ENCODE results near the gene HDX. TPM values are rescaled to one million over a fixed set of nuclear protein-coding genes. Genes with fewer than 3 reads are reported as not detected.
"Not testable (repeated sequence)": the region's sequence is repeated elsewhere in the genome, so short reads cannot be mapped to it uniquely, and the experiment has no call there.

The HDX gene
- 10 to 100 TPM in 2 of 4 donors, 1 to 10 TPM in 2; 7.5 to 12.9 (median 10.8) TPM for total RNA-seq

- intact Hi-C loops (cut with DNase I), result no loop called here
- 0 to 1% methylated on average over 21 to 30 of the region's 38 CpGs for WGBS, 2 donors
- DNase-seq, result peak; percentile 88 to 91
- H3K36me3 ChIP-seq, result no peaks in the 10 kb centered on the region
- H3K27ac ChIP-seq, result peak within 1 kb of the TSS; percentile 80 to 95 (median 87)
- TF ChIP-seq POLR2A (IDR thresholded peaks at IDR 0.05) (peak in 1 of 2 donors; percentile 66), CTCF (IDR thresholded peaks at IDR 0.05) (no peak)
- H3K4me1 ChIP-seq, result no peaks in the 10 kb centered on the region
- peak within 1 kb of the TSS in 2 of 3 donors; percentile 34 to 71 for H3K4me3 ChIP-seq (replicated peaks in 1 of 3)
- H3K27me3 ChIP-seq, result no peaks in the 10 kb centered on the region
- no peaks in the 10 kb centered on the region for H3K9me3 ChIP-seq
These were observed at the start of gene HDX for GRCh38 chrX:84501798-84502628. TSS of gene HDX (minus strand) at chrX:84502453. CDS start at chrX:84475397, 27,056 bp downstream.

- whole genome bisulfite sequencing, 2 donors, result 93 to 95% methylated on average over 2 of the region's 2 CpGs
- H3K4me3 ChIP-seq (replicated peaks in 1 of 3); DNase-seq; H3K9me3 ChIP-seq; intact Hi-C loops (cut with DNase I); H3K36me3 ChIP-seq; H3K27me3 ChIP-seq; H3K4me1 ChIP-seq; H3K27ac ChIP-seq: not testable (repeated sequence)
These were observed 39.1 kb upstream of the HDX start for GRCh38 chrX:84541315-84541714.

- H3K36me3 ChIP-seq; H3K4me1 ChIP-seq; intact Hi-C loops (cut with DNase I); H3K27me3 ChIP-seq; H3K27ac ChIP-seq; DNase-seq; H3K9me3 ChIP-seq; H3K4me3 ChIP-seq (replicated peaks in 1 of 3): not testable (repeated sequence)
- WGBS, 2 donors, result 95 to 96% methylated on average over 6 to 7 of the region's 7 CpGs
These were observed 35.4 kb upstream of the HDX start for GRCh38 chrX:84537627-84538026.

- no peak for DNase-seq
- intact Hi-C loops (cut with DNase I), result no loop called here
These were observed 13.8 kb downstream of the HDX start for GRCh38 chrX:84488426-84488825.

GRCh38 chrX:84487365-84488353 is 14.6 kb downstream of the HDX start:
- 86 to 97% methylated on average over 3 of the region's 3 CpGs for WGBS, 2 donors
- DNase-seq, result no peak
- no peaks in the 10 kb centered on the region for H3K4me1 ChIP-seq
- TF ChIP-seq POLR2A (IDR thresholded peaks at IDR 0.05), result no peak
- no peak for TF ChIP-seq CTCF (IDR thresholded peaks at IDR 0.05)
- intact Hi-C loops (cut with DNase I), result no loop called here
- no peak overlapping the region for H3K4me3 ChIP-seq (replicated peaks in 1 of 3)
- no peaks in the 10 kb centered on the region for H3K9me3 ChIP-seq
- H3K36me3 ChIP-seq, result no peaks in the 10 kb centered on the region
- no peak overlapping the region for H3K27ac ChIP-seq
- no peaks in the 10 kb centered on the region for H3K27me3 ChIP-seq

More at GRCh38 chrX:84488426-84488825, 13.8 kb downstream of the HDX start:
- Histone ChIP-seq H3K27ac (no peak overlapping the region), H3K27me3 (no peaks in the 10 kb centered on the region), H3K9me3 (no peaks in the 10 kb centered on the region), H3K4me1 (no peaks in the 10 kb centered on the region), H3K4me3 (replicated peaks in 1 of 3) (no peak overlapping the region), H3K36me3 (no peaks in the 10 kb centered on the region)
- TF ChIP-seq CTCF (IDR thresholded peaks at IDR 0.05) (no peak), POLR2A (IDR thresholded peaks at IDR 0.05) (no peak)

Measured in thyroid gland (tissue), 4 donors.